A549 (cell line): ENCODE measurements around the gene TDRD9. TPM values are rescaled to one million over a fixed set of nuclear protein-coding genes. Genes with fewer than 3 reads are reported as not detected.

Experiments used
- ATAC-seq, 2 experiments: fragments of 200-7000 bp in 1 of 2; fragments of >200 bp in 1 of 2; cut with Nextera tagmentation in 1 of 2; cut with Tn5 transposase in 1 of 2; 3 replicates each; pipeline versions ENCODE4 v1.8.0 to v1.9.1; 2018 to 2020; ENCODE audit warnings: mild to moderate bottlenecking in 1 of 2, moderate library complexity in 1 of 2
- CTCF ChIA-PET: fragments of 300-600 bp; sonication (Branson Sonifier 250); formaldehyde crosslinking; extraction: SDS; loops from one replicate; lab custom pipeline; 2021; ENCODE audit warnings: antibody characterized with exemption, inconsistent platforms; lab: Yijun Ruan, JAX
- POLR2A ChIA-PET: fragments of 350-600 bp; formaldehyde crosslinking; extraction: SDS; loops from one replicate; lab custom pipeline; 2021; ENCODE audit warnings: antibody characterized with exemption, inconsistent platforms; lab: Yijun Ruan, JAX
- DNase-seq, 2 experiments: peaks; one replicate each; pipeline versions ENCODE4 v3.0.0 to v3.0.0-alpha.2; 2011 to 2016; ENCODE audit warnings: low read depth in 1 of 2, low spot score in 1 of 2
- FAIRE-seq: peaks from 2 replicates; lab custom pipeline; 2011; peaks lifted over from hg19 to GRCh38; lab: Jason Lieb, UNC
- H3K27ac ChIP-seq, 2 experiments: fragments of >200 bp; sonication (Bioruptor Twin); formaldehyde crosslinking; 3 replicates each; pipeline ENCODE4 v1.5.1; 2016 to 2017
- H3K4me1 ChIP-seq: fragments of >200 bp; sonication (Bioruptor Twin); formaldehyde crosslinking; 3 replicates; pipeline ENCODE4 v1.6.1; 2016
- H3K4me2 ChIP-seq: fragments of >200 bp; sonication (Bioruptor Twin); formaldehyde crosslinking; 3 replicates; pipeline ENCODE4 v1.6.1; 2016
- H3K4me3 ChIP-seq: fragments of >200 bp; sonication (Bioruptor Twin); formaldehyde crosslinking; 3 replicates; pipeline ENCODE4 v1.5.1; 2016
- H3K9me3 ChIP-seq: fragments of >200 bp; sonication (Bioruptor Twin); formaldehyde crosslinking; 3 replicates; pipeline ENCODE4 v1.6.1; 2016
- CBX2 ChIP-seq: fragments of 200-600 bp; sonication (generic); IDR thresholded peaks from 2 replicates; pipeline ENCODE4 v1.6.1; 2016; ENCODE audit warnings: low read depth, mild to moderate bottlenecking, borderline replicate concordance
- CHD2 ChIP-seq: fragments of 150-350 bp; IDR thresholded peaks from 2 replicates; pipeline ENCODE4 v1.6.1; 2014; ENCODE audit warnings: low read length; ENCODE audit not compliant: partially characterized antibody
- CHD4 ChIP-seq: fragments of 200-600 bp; sonication (generic); IDR thresholded peaks from 2 replicates; pipeline ENCODE4 v1.6.1; 2016; ENCODE audit warnings: antibody characterized with exemption, mild to moderate bottlenecking, borderline replicate concordance
- EHMT2 ChIP-seq: fragments of 200-600 bp; sonication (generic); IDR thresholded peaks from 2 replicates; pipeline ENCODE4 v1.6.1; 2016; ENCODE audit warnings: antibody characterized with exemption, low read depth, mild to moderate bottlenecking, moderate library complexity
- FOXS1 ChIP-seq: fragments of 250-450 bp; sonication (Bioruptor Pico); IDR thresholded peaks from 2 replicates; pipeline ENCODE4 v1.5.0; 2020; ENCODE audit warnings: mild to moderate bottlenecking, moderate library complexity
- HDAC2 ChIP-seq: fragments of 200-600 bp; sonication (generic); IDR thresholded peaks from 2 replicates; pipeline ENCODE4 v1.6.1; 2016
- JUN ChIP-seq, 2 experiments: fragments of >200 bp; sonication (Bioruptor Twin); formaldehyde crosslinking; IDR thresholded peaks; 2 replicates in 1 of 2; 3 replicates in 1 of 2; pipeline ENCODE4 v1.6.1; 2016 to 2017
- MAZ ChIP-seq: fragments of 150-350 bp; IDR thresholded peaks from 2 replicates; pipeline ENCODE4 v1.6.1; 2014; ENCODE audit warnings: antibody characterized with exemption, low read depth, low read length, borderline replicate concordance
- POLR2AphosphoS2 ChIP-seq: conservative IDR thresholded peaks from 2 replicates; pipeline ENCODE4 v1.6.1; 2012; ENCODE audit warnings: low read length, improper control_type of control experiment, inconsistent platforms
- RARB ChIP-seq: fragments of 250-450 bp; sonication (Bioruptor Pico); IDR thresholded peaks from 2 replicates; pipeline ENCODE4 v1.8.0; 2021; ENCODE audit warnings: mild to moderate bottlenecking, moderate library complexity
- RFX5 ChIP-seq: fragments of 450-650 bp; IDR thresholded peaks from 2 replicates; pipeline ENCODE4 v1.7.1; 2014; ENCODE audit warnings: antibody characterized with exemption, mild to moderate bottlenecking, moderate library complexity
- SMC3 ChIP-seq: fragments of >200 bp; sonication (Bioruptor Twin); formaldehyde crosslinking; IDR thresholded peaks from 3 replicates; pipeline ENCODE4 v1.6.1; 2018; ENCODE audit warnings: inconsistent platforms
- ZFP36 ChIP-seq: fragments of 450-650 bp; IDR thresholded peaks from 2 replicates; pipeline ENCODE4 v1.6.1; 2014; ENCODE audit warnings: borderline replicate concordance; ENCODE audit not compliant: partially characterized antibody
- ZSCAN20 ChIP-seq: fragments of 250-450 bp; sonication (Bioruptor Pico); IDR thresholded peaks from 2 replicates; pipeline ENCODE4 v1.8.0; 2022; ENCODE audit warnings: mild to moderate bottlenecking, moderate library complexity
- WGBS: methylation state at CpG from one replicate; pipeline ENCODE4 v1.1.6; 2017; ENCODE audit errors: missing lambda C conversion rate; 5-methylcytosine and 5-hydroxymethylcytosine counted together
- polyA plus RNA-seq, 4 experiments: library from polyadenylated mRNA; depleted of rRNA in 3 of 4; stranded (reverse); fragments of >200 nt; fragmentation: RNase III in 1 of 4; extraction: RNeasy Plus Mini Kit Qiagen cat#74134 plus additional on column Dnase treatment in 1 of 4; gene quantifications; 2 replicates in 3 of 4; 3 replicates in 1 of 4; pipeline ENCODE4 v1.2.3, GENCODE V29; 2011 to 2017
- TF ChIP-seq, protein P1 (sequence below): fragments of >200 bp; sonication (Bioruptor Twin); formaldehyde crosslinking; IDR thresholded peaks from 3 replicates; pipeline ENCODE4 v1.6.1; 2016
- TF ChIP-seq, protein P2 (sequence below): fragments of 150-350 bp; IDR thresholded peaks from 2 replicates; pipeline ENCODE4 v1.6.1; 2014; ENCODE audit warnings: low read depth, mild to moderate bottlenecking, low read length
- TF ChIP-seq, protein P3 (sequence below): IDR thresholded peaks from 2 replicates; pipeline ENCODE4 v1.6.1; 2012; ENCODE audit warnings: low read depth, borderline replicate concordance
- TF ChIP-seq, protein P4 (sequence below): IDR thresholded peaks from 2 replicates; pipeline ENCODE4 v1.6.1; 2012

Gene TDRD9
- polyA plus RNA-seq, 2 of the 4 experiments (the other 2 are of a cell fraction), result 0.04 TPM; not detected in 1

DNA sequence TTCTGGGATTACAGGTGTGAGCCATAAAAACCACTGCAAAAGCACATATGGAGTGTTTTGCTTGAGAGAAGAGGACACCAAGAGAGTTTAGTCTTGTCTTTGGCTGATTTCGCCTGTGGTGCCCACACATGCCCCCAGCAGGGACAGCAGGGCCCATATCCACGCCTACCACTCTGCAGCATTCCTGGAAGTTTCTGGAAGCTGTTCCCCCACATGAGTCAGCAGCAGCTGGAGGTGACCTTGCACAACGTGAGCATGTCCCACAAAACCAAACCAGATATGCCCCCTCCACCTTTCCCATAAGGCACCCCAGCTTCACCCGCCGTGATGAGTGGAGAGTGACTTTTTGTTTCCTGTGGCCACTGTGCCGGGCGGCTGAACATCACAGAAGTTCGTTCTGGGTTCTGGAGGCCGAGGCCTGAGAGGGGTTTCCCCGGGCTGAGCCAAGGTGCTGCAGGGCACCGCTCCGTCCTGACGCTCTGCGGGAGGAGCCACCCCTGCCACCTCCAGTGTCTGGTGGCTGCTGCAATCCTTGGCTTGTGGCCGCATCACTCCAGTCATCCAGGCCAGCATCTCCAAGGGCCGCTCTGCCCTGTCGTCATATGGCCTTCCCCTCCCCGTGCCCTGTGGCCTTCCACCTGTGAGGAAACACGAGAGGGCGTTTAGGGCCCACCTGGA, 162.0 kb downstream of the TDRD9 start:
- FAIRE-seq (no peak), DNase-seq (no peak), ATAC-seq (no peak)
- Histone ChIP-seq H3K4me2 (no peak overlapping the region), H3K4me1 (peaks cover 5% of the 10 kb centered on the region; the same call in 2 of the 3 replicates), H3K9me3 (no peaks in the 10 kb centered on the region), H3K4me3 (no peak overlapping the region), H3K27ac (no peak overlapping the region)
- 76% methylated on average over 20 of the region's 20 CpGs for WGBS
- ChIA-PET POLR2A (no interaction called here), CTCF (interaction anchor here (4.7 kb wide), 1 partner anchor 13 kb away, joined by 41 read pairs; no protein-coding TSS in a partner anchor)
- TF ChIP-seq FOXS1 (CRISPR knock-in tag), result no peak
- no peak for TF ChIP-seq ZSCAN20
- TF ChIP-seq POLR2AphosphoS2, result no peak
- TF ChIP-seq, protein P1, sequence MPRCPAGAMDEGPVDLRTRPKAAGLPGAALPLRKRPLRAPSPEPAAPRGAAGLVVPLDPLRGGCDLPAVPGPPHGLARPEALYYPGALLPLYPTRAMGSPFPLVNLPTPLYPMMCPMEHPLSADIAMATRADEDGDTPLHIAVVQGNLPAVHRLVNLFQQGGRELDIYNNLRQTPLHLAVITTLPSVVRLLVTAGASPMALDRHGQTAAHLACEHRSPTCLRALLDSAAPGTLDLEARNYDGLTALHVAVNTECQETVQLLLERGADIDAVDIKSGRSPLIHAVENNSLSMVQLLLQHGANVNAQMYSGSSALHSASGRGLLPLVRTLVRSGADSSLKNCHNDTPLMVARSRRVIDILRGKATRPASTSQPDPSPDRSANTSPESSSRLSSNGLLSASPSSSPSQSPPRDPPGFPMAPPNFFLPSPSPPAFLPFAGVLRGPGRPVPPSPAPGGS, result no peak
- TF ChIP-seq CHD2, result no peak
- TF ChIP-seq HDAC2, result no peak
- TF ChIP-seq, protein P2, sequence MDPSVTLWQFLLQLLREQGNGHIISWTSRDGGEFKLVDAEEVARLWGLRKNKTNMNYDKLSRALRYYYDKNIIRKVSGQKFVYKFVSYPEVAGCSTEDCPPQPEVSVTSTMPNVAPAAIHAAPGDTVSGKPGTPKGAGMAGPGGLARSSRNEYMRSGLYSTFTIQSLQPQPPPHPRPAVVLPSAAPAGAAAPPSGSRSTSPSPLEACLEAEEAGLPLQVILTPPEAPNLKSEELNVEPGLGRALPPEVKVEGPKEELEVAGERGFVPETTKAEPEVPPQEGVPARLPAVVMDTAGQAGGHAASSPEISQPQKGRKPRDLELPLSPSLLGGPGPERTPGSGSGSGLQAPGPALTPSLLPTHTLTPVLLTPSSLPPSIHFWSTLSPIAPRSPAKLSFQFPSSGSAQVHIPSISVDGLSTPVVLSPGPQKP, result no peak
- no peak for TF ChIP-seq SMC3
- no peak for TF ChIP-seq MAZ
- TF ChIP-seq, protein P3, sequence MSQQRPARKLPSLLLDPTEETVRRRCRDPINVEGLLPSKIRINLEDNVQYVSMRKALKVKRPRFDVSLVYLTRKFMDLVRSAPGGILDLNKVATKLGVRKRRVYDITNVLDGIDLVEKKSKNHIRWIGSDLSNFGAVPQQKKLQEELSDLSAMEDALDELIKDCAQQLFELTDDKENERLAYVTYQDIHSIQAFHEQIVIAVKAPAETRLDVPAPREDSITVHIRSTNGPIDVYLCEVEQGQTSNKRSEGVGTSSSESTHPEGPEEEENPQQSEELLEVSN, result no peak
- TF ChIP-seq EHMT2, result no peak
- no peak for TF ChIP-seq ZFP36

DNA sequence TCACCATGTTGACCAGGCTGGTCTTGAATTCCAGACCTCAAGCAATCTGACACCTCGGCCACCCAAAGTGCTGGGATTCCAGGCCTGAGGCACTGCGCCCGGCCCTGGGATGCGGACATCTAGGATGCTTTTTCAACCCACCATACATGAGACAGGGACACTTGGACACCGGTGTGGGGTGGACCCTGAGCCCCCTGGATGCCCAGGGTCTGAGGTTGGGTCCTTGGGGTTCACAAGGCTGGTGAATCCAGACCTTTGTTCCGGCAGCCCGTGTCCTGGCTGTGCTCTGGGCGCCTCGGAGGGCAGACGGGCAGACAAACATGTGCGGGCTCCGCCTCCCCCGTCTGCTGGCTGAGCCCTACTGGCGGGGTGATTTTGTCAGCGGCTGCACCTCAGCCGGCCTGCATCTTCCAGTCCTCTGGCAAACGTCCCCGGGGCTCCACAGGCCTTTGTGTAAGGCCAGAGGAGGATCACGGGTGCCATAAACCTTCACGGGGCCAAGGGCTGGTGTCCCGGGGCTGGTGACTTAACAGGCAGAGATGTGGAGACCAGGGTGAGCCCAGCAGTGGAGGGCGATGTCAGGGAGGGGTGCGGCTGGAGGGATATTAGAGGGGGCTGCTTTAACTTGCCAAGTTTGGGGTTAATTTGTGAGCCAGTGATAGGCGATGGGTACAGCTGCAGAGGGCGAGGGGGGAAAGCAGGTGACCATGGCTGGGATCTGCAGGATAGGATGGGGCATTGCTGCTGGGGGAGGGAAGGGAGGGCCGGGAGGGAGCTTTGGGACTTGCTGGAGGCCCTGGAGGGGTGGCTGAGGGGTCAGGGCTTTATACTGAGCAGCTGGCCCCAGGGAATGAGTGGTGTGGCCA, 163.0 kb downstream of the TDRD9 start:
- Histone ChIP-seq H3K4me3 (no peak overlapping the region), H3K9me3 (no peaks in the 10 kb centered on the region), H3K4me2 (no peak overlapping the region), H3K27ac (no peak overlapping the region), H3K4me1 (peaks cover 5% of the 10 kb centered on the region; the same call in 2 of the 3 replicates)
- no peak for ATAC-seq
- DNase-seq, result no peak
- no peak for FAIRE-seq
- TF ChIP-seq CHD4, result no peak
- TF ChIP-seq RFX5, result no peak
- TF ChIP-seq, protein P1, result no peak
- no peak for TF ChIP-seq EHMT2
- TF ChIP-seq, protein P4, sequence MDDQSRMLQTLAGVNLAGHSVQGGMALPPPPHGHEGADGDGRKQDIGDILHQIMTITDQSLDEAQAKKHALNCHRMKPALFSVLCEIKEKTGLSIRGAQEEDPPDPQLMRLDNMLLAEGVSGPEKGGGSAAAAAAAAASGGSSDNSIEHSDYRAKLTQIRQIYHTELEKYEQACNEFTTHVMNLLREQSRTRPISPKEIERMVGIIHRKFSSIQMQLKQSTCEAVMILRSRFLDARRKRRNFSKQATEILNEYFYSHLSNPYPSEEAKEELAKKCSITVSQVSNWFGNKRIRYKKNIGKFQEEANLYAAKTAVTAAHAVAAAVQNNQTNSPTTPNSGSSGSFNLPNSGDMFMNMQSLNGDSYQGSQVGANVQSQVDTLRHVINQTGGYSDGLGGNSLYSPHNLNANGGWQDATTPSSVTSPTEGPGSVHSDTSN, result no peak
- TF ChIP-seq RARB, result no peak
- TF ChIP-seq CBX2, result no peak
- no peak for TF ChIP-seq JUN (IDR thresholded peaks at IDR 0.05)
- no peak for TF ChIP-seq ZFP36
- no peak for TF ChIP-seq MAZ
- 80% methylated on average over 11 of the region's 26 CpGs for WGBS
- ChIA-PET CTCF (interaction anchor here (1.0 to 4.0 kb wide), 5 partner anchors 15 to 575 kb away, joined by 3 to 25 read pairs (median 5); no protein-coding TSS in a partner anchor), POLR2A (no interaction called here)
